SK-N-SH (cell line): ENCODE data around the gene ACAP3. TPM values are rescaled to one million over a fixed set of nuclear protein-coding genes. Genes with fewer than 3 reads are reported as not detected.

Experiments used
- CTCF ChIA-PET: fragments of 300-600, 350-600 bp; formaldehyde crosslinking; extraction: SDS; loops from one replicate; lab custom pipeline; 2021; lab: Yijun Ruan, JAX
- POLR2A ChIA-PET: fragments of 350-600 bp; sonication (Branson Sonifier 250); formaldehyde crosslinking; extraction: SDS; loops from one replicate; lab custom pipeline; 2020; ENCODE audit warnings: antibody characterized with exemption, inconsistent platforms; lab: Yijun Ruan, JAX
- DNase-seq: peaks from one replicate; pipeline ENCODE4 v3.0.0; 2012
- H2AFZ ChIP-seq: fragments of 200-600 bp; sonication (generic); 2 replicates; pipeline ENCODE4 v1.8.1; 2016; ENCODE audit warnings: antibody characterized with exemption, mild to moderate bottlenecking, low read depth
- H3F3A ChIP-seq: fragments of 200-600 bp; sonication (generic); replicated peaks from 2 replicates; pipeline ENCODE3; 2016; ENCODE audit warnings: antibody characterized with exemption, mild to moderate bottlenecking; ENCODE audit not compliant: insufficient read depth
- H3K27ac ChIP-seq, 2 experiments: fragments of 200-500 bp in 1 of 2; fragments of 200-600 bp in 1 of 2; sonication (Bioruptor generic) in 1 of 2; sonication (generic), shearing (Covaris generic) in 1 of 2; 2 replicates each; pipeline versions ENCODE4 v1.5.1 to v1.6.1; 2014 to 2016; ENCODE audit warnings: low read depth in 2 of 2, inconsistent platforms in 1 of 2, low read length in 1 of 2, mild to moderate bottlenecking in 1 of 2, mixed read lengths in 1 of 2
- H3K27me3 ChIP-seq: fragments of 200-600 bp; sonication (generic), shearing (Covaris generic); 2 replicates; pipeline ENCODE4 v1.6.1; 2016; ENCODE audit warnings: mixed run types; ENCODE audit not compliant: insufficient read depth
- H3K36me3 ChIP-seq, 2 experiments: fragments of 200-500 bp in 1 of 2; fragments of 200-600 bp in 1 of 2; sonication (Bioruptor generic) in 1 of 2; sonication (generic) in 1 of 2; replicated peaks in 1 of 2; 2 replicates each; pipeline versions ENCODE3 to v1.5.1; 2014 to 2016; ENCODE audit warnings: low read length in 1 of 2, mild to moderate bottlenecking in 1 of 2; ENCODE audit not compliant: insufficient read depth in 2 of 2, control insufficient read depth in 1 of 2
- H3K4me1 ChIP-seq, 2 experiments: fragments of 200-500 bp in 1 of 2; fragments of 200-600 bp in 1 of 2; sonication (Bioruptor generic) in 1 of 2; sonication (generic), shearing (Covaris generic) in 1 of 2; 2 replicates each; pipeline versions ENCODE4 v1.5.1 to v1.6.1; 2014 to 2016; ENCODE audit warnings: low read depth in 1 of 2, low read length in 1 of 2, mixed run types in 1 of 2; ENCODE audit not compliant: insufficient read depth in 2 of 2, control insufficient read depth in 1 of 2
- H3K4me2 ChIP-seq: fragments of 200-600 bp; sonication (generic), shearing (Covaris generic); 2 replicates; pipeline ENCODE4 v1.6.1; 2017; ENCODE audit warnings: mixed run types
- H3K4me3 ChIP-seq, 2 experiments: fragments of 200-500 bp in 1 of 2; fragments of 200-600 bp in 1 of 2; sonication (Bioruptor generic) in 1 of 2; sonication (generic), shearing (Covaris generic) in 1 of 2; 2 replicates each; pipeline versions ENCODE4 v1.5.1 to v1.8.1; 2014 to 2016; ENCODE audit warnings: low read depth in 2 of 2, inconsistent platforms in 1 of 2, low read length in 1 of 2, mild to moderate bottlenecking in 1 of 2, mixed read lengths in 1 of 2, moderate library complexity in 1 of 2
- H3K79me2 ChIP-seq: fragments of 200-600 bp; sonication (generic); 2 replicates; pipeline ENCODE4 v1.8.1; 2017; ENCODE audit warnings: mild to moderate bottlenecking; ENCODE audit not compliant: insufficient read depth
- H3K9ac ChIP-seq: fragments of 200-600 bp; sonication (generic); 2 replicates; pipeline ENCODE4 v1.6.1; 2017; ENCODE audit warnings: mixed run types
- H3K9me2 ChIP-seq: fragments of 200-600 bp; sonication (generic); 2 replicates; pipeline ENCODE4 v1.6.1; 2017; ENCODE audit warnings: mixed run types
- H3K9me3 ChIP-seq: fragments of 200-600 bp; sonication (generic); 2 replicates; pipeline ENCODE4 v1.6.1; 2017; ENCODE audit warnings: mixed run types, mild to moderate bottlenecking, moderate library complexity
- H4K20me1 ChIP-seq: fragments of 200-600 bp; sonication (generic); 2 replicates; pipeline ENCODE4 v1.6.1; 2017; ENCODE audit warnings: mild to moderate bottlenecking, mixed run types; ENCODE audit not compliant: insufficient read depth
- FOSL2 ChIP-seq: IDR thresholded peaks from 2 replicates; pipeline ENCODE4 v1.4.0; 2012; ENCODE audit warnings: low read depth, mild to moderate bottlenecking, moderate library complexity, borderline replicate concordance
- FOXJ3 ChIP-seq: sonication (generic); formaldehyde crosslinking; IDR thresholded peaks from 2 replicates; pipeline ENCODE4 v1.5.1; 2020; ENCODE audit warnings: mild to moderate bottlenecking, missing genetic modification reagents
- JUND ChIP-seq: IDR thresholded peaks from 2 replicates; pipeline ENCODE4 v1.4.0; 2012
- NFIC ChIP-seq: IDR thresholded peaks from 2 replicates; pipeline ENCODE4 v1.4.0; 2012; ENCODE audit warnings: borderline replicate concordance
- POLR2AphosphoS5 ChIP-seq: IDR thresholded peaks from 2 replicates; pipeline ENCODE4 v1.6.1; 2012; ENCODE audit warnings: low read depth, low read length
- RCOR1 ChIP-seq: fragments of 150-350 bp; IDR thresholded peaks from 2 replicates; pipeline ENCODE4 v1.6.1; 2017; ENCODE audit warnings: antibody characterized with exemption, low read length
- RFX5 ChIP-seq: IDR thresholded peaks from 2 replicates; pipeline ENCODE4 v1.6.1; 2012; ENCODE audit warnings: mild to moderate bottlenecking, improper control_type of control experiment, low read length
- SIN3A ChIP-seq: IDR thresholded peaks from 2 replicates; pipeline ENCODE4 v1.6.1; 2012; ENCODE audit warnings: low read depth, mild to moderate bottlenecking, low read length, moderate library complexity, borderline replicate concordance
- SMC3 ChIP-seq: IDR thresholded peaks from 2 replicates; pipeline ENCODE4 v1.6.1; 2012; ENCODE audit warnings: low read depth, low read length, improper control_type of control experiment
- TCF12 ChIP-seq: IDR thresholded peaks from 2 replicates; pipeline ENCODE4 v1.4.0; 2012
- USF1 ChIP-seq: IDR thresholded peaks from 2 replicates; pipeline ENCODE4 v1.4.0; 2012; ENCODE audit warnings: low read depth, borderline replicate concordance
- YY1 ChIP-seq: IDR thresholded peaks from 2 replicates; pipeline ENCODE4 v1.4.0; 2012; ENCODE audit warnings: low read depth, mild to moderate bottlenecking
- ZBTB33 ChIP-seq: IDR thresholded peaks from 2 replicates; pipeline ENCODE4 v1.4.0; 2012; ENCODE audit warnings: low read depth, borderline replicate concordance
- WGBS: methylation state at CpG from one replicate; pipeline ENCODE4 v1.1.6; 2017; ENCODE audit warnings: low lambda C conversion rate; 5-methylcytosine and 5-hydroxymethylcytosine counted together
- polyA plus RNA-seq, 3 experiments: library from polyadenylated mRNA; depleted of rRNA; stranded (reverse); fragments of >200 nt; gene quantifications; 2 replicates each; pipeline ENCODE4 v1.2.3, GENCODE V29; 2012
- TF ChIP-seq, protein P1 (sequence below): IDR thresholded peaks from 2 replicates; pipeline ENCODE4 v1.6.1; 2012; ENCODE audit warnings: mild to moderate bottlenecking, low read depth, low read length, moderate library complexity
- TF ChIP-seq, protein P2 (sequence below): fragments of 150-350 bp; IDR thresholded peaks from 2 replicates; pipeline ENCODE4 v1.6.1; 2016; ENCODE audit warnings: mild to moderate bottlenecking, low read depth, low read length

ACAP3 gene
- polyA plus RNA-seq, 1 of the 3 experiments (the other 2 are of a cell fraction): 51.7 TPM

DNA sequence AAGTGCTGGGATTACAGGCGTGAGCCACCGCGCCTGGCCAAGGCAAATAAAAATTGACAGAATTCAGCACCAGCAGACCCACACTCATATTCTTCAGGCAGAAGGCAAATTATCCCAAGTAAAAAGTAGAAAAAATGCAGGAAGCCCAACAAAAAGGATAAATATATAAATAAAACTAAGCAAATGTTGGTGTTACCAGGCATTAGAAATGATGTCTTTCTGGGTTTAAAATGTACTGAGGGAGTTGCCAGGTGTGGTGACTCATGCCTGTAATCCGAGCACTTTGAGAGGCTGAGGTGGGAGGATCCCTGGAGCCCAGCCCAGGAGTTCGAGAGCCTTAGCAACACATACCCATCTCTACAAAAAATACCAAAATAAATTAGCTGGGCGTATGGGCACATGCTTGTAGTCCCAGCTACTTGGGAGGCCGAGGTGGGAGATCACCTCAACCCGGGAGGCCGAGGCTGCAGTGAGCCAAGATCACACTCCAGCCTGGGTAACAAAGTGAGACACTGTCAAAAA, 10.5 kb upstream of the ACAP3 start:
- Histone ChIP-seq H3K4me3 (no peak overlapping the region), H2AFZ (no peak overlapping the region), H4K20me1 (peaks cover 56% of the 10 kb centered on the region), H3F3A (peaks cover 14% of the 10 kb centered on the region), H3K9me3 (no peaks in the 10 kb centered on the region), H3K9me2 (no peaks in the 10 kb centered on the region), H3K79me2 (peaks cover 73% of the 10 kb centered on the region), H3K4me1 (peaks cover 4 to 8% of the 10 kb centered on the region in 2 experiments; a peak in 2 of 4 replicates), H3K9ac (peak overlapping the region; percentile 10; the same call in 1 of the 2 replicates), H3K27me3 (no peaks in the 10 kb centered on the region), H3K4me2 (peak overlapping the region; percentile 44; the same call in 1 of the 2 replicates), H3K27ac (peak overlapping the region in 1 of 2 experiments; percentile 86; a peak in 2 of 4 replicates), H3K36me3 (peaks cover 12 to 52% of the 10 kb centered on the region in 2 experiments)
- WGBS: 43% methylated on average over 9 of the region's 9 CpGs
- TF ChIP-seq, protein P1, sequence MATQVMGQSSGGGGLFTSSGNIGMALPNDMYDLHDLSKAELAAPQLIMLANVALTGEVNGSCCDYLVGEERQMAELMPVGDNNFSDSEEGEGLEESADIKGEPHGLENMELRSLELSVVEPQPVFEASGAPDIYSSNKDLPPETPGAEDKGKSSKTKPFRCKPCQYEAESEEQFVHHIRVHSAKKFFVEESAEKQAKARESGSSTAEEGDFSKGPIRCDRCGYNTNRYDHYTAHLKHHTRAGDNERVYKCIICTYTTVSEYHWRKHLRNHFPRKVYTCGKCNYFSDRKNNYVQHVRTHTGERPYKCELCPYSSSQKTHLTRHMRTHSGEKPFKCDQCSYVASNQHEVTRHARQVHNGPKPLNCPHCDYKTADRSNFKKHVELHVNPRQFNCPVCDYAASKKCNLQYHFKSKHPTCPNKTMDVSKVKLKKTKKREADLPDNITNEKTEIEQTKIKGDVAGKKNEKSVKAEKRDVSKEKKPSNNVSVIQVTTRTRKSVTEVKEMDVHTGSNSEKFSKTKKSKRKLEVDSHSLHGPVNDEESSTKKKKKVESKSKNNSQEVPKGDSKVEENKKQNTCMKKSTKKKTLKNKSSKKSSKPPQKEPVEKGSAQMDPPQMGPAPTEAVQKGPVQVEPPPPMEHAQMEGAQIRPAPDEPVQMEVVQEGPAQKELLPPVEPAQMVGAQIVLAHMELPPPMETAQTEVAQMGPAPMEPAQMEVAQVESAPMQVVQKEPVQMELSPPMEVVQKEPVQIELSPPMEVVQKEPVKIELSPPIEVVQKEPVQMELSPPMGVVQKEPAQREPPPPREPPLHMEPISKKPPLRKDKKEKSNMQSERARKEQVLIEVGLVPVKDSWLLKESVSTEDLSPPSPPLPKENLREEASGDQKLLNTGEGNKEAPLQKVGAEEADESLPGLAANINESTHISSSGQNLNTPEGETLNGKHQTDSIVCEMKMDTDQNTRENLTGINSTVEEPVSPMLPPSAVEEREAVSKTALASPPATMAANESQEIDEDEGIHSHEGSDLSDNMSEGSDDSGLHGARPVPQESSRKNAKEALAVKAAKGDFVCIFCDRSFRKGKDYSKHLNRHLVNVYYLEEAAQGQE: no peak
- TF ChIP-seq FOSL2 (peak; percentile 71), JUND (peak; percentile 64; the same call in 1 of the 2 replicates), ZBTB33 (0 out of 2 replicates have a peak, but pooled peaks have one; percentile 12), USF1 (no peak), RCOR1 (no peak), FOXJ3 (CRISPR knock-in tag) (no peak), POLR2AphosphoS5 (0 out of 2 replicates have a peak, but pooled peaks have one; percentile 23), YY1 (no peak), RFX5 (no peak), NFIC (peak; percentile 58), SIN3A (0 out of 2 replicates have a peak, but pooled peaks have one; percentile 43), TCF12 (peak; percentile 29; the same call in 1 of the 2 replicates), SMC3 (no peak)
- TF ChIP-seq, protein P2, sequence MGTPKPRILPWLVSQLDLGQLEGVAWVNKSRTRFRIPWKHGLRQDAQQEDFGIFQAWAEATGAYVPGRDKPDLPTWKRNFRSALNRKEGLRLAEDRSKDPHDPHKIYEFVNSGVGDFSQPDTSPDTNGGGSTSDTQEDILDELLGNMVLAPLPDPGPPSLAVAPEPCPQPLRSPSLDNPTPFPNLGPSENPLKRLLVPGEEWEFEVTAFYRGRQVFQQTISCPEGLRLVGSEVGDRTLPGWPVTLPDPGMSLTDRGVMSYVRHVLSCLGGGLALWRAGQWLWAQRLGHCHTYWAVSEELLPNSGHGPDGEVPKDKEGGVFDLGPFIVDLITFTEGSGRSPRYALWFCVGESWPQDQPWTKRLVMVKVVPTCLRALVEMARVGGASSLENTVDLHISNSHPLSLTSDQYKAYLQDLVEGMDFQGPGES: no peak
- POLR2A ChIA-PET: no interaction called here
- DNase-seq: no peak
- CTCF ChIA-PET: interaction anchor here (1.0 kb wide), 1 partner anchor 8 kb away, joined by 3 read pairs; no protein-coding TSS in a partner anchor
